Erythroblast (primary cell): ENCODE measurements around the gene TUBGCP4.

Experiments used
- GATA1 ChIP-seq: IDR thresholded peaks from 2 replicates; pipeline ENCODE4 v1.6.1; 2011; ENCODE audit warnings: low read depth, mild to moderate bottlenecking, control low read depth, low read length, moderate library complexity
- POLR2A ChIP-seq: IDR thresholded peaks from 2 replicates; pipeline ENCODE4 v1.6.1; 2011; ENCODE audit warnings: mild to moderate bottlenecking, low read length

DNA sequence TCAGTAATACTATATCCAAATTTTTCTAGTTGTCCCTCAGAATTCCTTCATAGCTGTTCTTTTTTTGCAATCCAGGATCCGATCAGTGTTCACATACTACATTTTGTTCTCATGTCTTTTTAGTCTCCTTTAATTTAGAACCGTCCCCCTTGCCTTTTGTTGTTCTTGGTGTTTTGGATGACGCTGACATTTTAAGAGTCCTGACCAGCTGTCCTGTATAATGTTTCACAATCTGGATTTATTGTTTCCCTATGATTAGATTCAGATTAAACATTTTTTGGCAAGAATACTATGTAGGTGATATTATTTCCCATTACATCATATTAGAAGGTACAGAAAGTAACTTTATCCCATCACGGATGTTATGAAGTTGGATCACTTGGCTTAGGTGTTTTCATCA, 11.4 kb downstream of the TUBGCP4 start:
- TF ChIP-seq POLR2A, result no peak
- TF ChIP-seq GATA1, result no peak
